Stimulated activated CD8-positive, alpha-beta memory T cell treated with anti-CD3 and anti-CD28 coated beads, Interleukin-15, amount 100 ng/mL, for 24 hours (primary cell): Measurements from ENCODE around the gene ZNF260.
A peak's percentile ranks its signal among the peaks of the same experiment; 100 is the strongest.

Experiments used
- DNase-seq: peaks from one replicate; pipeline ENCODE4 v3.0.0-alpha.2; 2020; ENCODE audit warnings: low read depth

ZNF260 gene

DNA sequence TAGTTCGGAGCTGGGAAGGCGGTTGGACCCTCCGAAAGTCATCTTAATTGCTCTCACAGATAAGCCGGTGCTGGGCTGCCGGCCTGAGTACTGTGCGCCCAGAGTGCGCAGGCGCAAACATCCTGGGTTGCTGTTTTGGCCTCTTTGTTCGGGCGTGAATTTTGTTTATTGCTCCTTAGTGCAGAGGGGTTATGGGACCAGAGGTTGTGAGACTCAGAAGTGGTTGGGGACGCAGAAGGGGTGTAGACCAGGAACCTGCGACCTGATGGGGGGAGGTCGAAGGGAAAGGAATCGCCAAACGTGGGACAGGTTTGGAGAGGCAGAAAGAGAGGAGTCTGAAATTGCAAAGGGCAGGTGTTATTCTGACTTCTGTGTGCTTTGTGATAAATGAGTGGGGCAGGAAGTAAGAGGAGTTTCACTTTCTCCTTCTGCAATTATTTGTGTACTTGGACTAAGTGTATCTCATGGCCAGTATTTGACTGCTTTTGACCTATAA is 38.1 kb downstream of the ZNF260 start:
- DNase-seq: no peak

DNA sequence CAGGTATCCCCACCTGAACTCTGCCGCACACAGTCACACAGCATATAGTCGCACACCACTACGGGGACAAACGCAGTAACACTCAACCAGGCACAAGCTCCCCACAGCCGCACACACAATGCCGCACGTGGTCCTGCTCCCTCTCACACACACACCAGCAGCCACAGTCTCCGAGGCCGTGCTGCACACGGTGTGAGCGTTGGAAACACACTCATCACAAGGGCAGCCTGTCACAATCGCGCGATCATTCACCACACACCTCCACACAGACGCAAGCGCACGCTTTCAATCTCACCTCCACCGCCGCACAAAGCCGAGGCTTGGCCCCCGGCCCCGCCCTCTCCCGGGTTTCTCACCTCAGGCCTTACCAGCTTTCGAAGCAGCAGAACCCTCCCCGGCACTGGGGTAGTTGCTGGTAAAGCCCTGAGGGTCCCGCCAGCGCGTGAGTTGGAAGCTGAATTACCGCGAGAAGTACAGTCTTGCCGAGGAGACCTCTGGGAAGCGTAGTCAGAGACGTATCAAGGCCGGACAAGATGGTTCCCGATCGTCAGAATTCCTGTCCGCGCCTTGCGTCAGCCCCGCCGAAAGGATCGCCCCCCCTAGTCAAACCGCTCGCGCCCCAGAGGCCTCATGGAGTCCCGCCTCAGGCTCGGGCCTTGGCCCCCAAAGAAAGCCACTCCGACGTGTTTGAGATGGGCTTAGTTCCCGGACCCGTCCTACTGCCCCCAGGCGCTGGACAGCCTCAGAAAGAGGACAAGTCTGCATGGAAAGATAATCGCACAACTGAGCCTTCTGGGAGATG is 38.8 kb downstream of the ZNF260 start, which contains the start of gene ZNF566:
Gene ZNF566 (minus strand): TSS at position 444 of the 802 bp plus-strand sequence. CDS start 13,004 bp downstream, outside the sequence.
- peak; percentile 63 for DNase-seq

DNA sequence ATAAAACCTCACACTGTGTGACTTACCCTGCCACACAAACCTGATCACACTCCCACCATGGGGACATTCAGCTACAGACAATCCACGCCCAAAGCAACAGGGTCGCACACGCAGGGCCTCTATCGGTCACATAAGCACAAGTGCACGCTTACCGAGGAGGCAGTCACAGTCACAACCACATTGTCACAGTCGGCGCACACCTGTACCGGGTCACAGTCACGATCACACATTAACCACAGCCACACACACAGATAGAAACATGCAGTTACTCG is 39.3 kb downstream of the ZNF260 start:
- DNase-seq: no peak

DNA sequence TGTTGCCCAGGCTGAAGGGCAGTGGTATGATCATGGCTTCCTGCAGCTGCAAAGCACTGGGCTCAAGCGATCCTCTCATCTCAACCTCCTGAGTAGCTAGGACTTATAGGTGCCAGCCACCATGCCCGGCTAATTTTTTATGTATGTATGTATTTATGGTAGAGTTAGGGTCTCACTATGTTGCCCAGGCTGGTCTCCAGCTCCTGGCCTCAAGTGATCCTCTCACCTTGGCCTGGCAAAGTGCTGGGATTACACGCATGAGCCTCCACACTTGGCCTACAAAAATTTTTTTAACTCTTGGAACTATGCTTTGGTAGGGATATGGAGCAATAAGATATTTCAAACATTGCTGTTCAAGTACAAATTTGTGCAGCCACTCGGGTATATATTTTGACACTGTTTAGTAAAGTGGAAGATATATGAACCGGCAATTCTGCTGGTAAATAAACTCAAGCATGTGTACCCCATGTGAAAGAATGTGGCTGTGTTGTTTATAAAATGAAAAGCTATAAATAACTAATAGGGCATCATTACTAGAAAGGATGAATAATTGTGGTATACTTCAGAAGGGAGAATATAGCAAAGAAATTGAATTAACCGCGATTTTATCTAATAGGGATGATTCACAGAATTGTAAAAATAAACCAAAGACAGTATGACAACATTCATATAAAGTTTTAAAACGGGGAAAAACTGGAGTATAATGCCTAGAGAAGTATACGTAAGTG is 39.8 kb downstream of the ZNF260 start:
- DNase-seq: no peak

DNA sequence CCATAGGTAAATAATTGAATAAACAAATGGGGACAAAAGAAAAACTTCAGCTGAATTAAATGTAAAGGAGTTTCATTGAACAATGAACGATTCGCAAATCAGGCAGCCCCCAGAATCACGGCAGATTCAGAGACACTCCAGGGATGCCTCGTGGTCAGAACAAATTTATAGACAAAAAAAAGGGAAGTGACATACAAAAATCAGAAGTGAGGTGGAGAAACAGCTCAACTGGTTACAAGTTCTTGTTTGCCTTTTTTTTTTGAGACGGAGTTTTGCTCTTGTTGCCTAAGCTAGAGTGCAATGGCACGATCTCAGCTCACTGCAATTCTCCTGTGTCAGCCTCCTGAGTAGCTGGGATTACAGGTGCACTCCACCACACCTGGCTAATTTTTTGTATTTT is 44.4 kb downstream of the ZNF260 start:
- DNase-seq: no peak

DNA sequence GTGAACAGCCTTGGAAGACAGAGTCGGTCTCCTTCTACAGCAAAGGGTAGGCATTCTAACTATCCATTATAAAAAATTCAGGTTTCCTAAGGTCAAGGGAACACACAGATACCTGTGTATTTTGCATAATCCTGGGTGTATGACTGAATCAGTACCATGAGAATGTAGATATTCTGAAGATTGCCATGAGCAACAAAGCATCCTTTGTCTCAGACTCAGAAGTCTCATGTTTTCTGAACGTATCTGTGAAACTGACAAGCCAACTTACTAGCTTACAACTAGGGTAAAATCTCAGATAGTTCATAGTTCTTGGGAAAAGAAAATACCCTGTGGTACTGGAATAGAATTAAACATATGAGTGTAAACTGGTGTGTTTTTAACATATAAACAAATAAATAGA is 45.2 kb downstream of the ZNF260 start:
- no peak for DNase-seq
